Kasumi-1 (cell line): Measurements from ENCODE around the gene C17orf75.
"Not testable (repeated sequence)": the region's sequence is repeated elsewhere in the genome, so short reads cannot be mapped to it uniquely, and the experiment has no call there.

Source experiments
- DNase-seq, 2 experiments: peaks; one replicate each; lab custom pipeline; 2025; lab: John Stamatoyannopoulos, UW

Gene C17orf75

GRCh38 chr17:32345951-32346600 lies 4.1 kb upstream of the C17orf75 start:
- no peak for DNase-seq

- DNase-seq: peak; percentile 23 to 45
Observed at GRCh38 chr17:32342603-32343325, 791 bp upstream of the C17orf75 start.

- peak; percentile 56 to 62 for DNase-seq
Observed at GRCh38 chr17:32341141-32341856, 674 bp downstream of the C17orf75 start.

GRCh38 chr17:32335687-32336086 lies 6.3 kb downstream of the C17orf75 start:
- no peak for DNase-seq

- DNase-seq: no peak
Observed at GRCh38 chr17:32335046-32335445, 6.9 kb downstream of the C17orf75 start.

GRCh38 chr17:32333187-32333586 lies 8.8 kb downstream of the C17orf75 start:
- no peak for DNase-seq

- DNase-seq: peak; percentile 73 to 89
Observed at GRCh38 chr17:32331243-32332040, 10.5 kb downstream of the C17orf75 start.

GRCh38 chr17:32330147-32330546 lies 11.8 kb downstream of the C17orf75 start:
- no peak for DNase-seq

- no peak for DNase-seq
Observed at GRCh38 chr17:32327911-32328310, 14.1 kb downstream of the C17orf75 start.

GRCh38 chr17:32323811-32324491 lies 18.0 kb downstream of the C17orf75 start:
- no peak for DNase-seq

- no peak for DNase-seq
Observed at GRCh38 chr17:32323046-32323445, 18.9 kb downstream of the C17orf75 start.

- DNase-seq: no peak
Observed at GRCh38 chr17:32320847-32321246, 21.1 kb downstream of the C17orf75 start.

GRCh38 chr17:32320080-32320479 lies 21.9 kb downstream of the C17orf75 start:
- DNase-seq: not testable (repeated sequence)

- peak; percentile 74 to 78 for DNase-seq
Observed at GRCh38 chr17:32319548-32319905, 22.4 kb downstream of the C17orf75 start.

GRCh38 chr17:32318071-32318470 lies 23.9 kb downstream of the C17orf75 start:
- no peak for DNase-seq

- no peak for DNase-seq
Observed at GRCh38 chr17:32317353-32317752, 24.6 kb downstream of the C17orf75 start.

- DNase-seq: not testable (repeated sequence)
Observed at GRCh38 chr17:32316653-32317052, 25.3 kb downstream of the C17orf75 start.

- DNase-seq: no peak
Observed at GRCh38 chr17:32315171-32315570, 26.8 kb downstream of the C17orf75 start.

GRCh38 chr17:32314636-32315035 lies 27.3 kb downstream of the C17orf75 start:
- DNase-seq: no peak

- DNase-seq: no peak
Observed at GRCh38 chr17:32311028-32311536, 30.9 kb downstream of the C17orf75 start.

GRCh38 chr17:32307658-32308057 lies 34.3 kb downstream of the C17orf75 start:
- peak in 1 of 2 experiments; percentile 18 for DNase-seq
